ENCODE results near the gene GNA15.
"Not testable (repeated sequence)": the region's sequence is repeated elsewhere in the genome, so short reads cannot be mapped to it uniquely, and the experiment has no call there.

The GNA15 gene

DNA sequence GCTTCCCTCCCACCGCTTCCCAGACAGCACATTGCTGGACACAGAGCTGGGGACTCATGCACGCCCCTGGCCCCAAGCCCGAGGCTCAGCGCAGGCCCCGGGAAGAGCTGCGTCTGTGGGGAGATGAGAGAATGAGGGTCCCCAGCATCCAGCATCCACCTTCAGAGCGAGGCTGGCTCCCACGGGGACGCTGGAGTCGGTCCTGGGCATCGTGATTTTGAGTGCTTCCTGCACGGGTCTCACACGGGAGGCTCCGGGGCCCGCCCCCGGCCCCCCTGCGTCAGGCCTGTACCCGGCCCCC lies 54.6 kb downstream of the GNA15 start:
- Histone ChIP-seq H3K27ac (ENCODE audit: low read depth, low read length) (no peak overlapping the region), H3K4me1 (ENCODE audit: control insufficient read depth, insufficient read depth, low read length) (peaks cover 8% of the 10 kb centered on the region; the same call in 1 of the 2 replicates), H3K36me3 (ENCODE audit: control insufficient read depth, insufficient read depth, low read length) (peaks cover 13% of the 10 kb centered on the region), H3K9me3 (ENCODE audit: control insufficient read depth, insufficient read depth, low read length) (no peaks in the 10 kb centered on the region), H3K27me3 (ENCODE audit: control insufficient read depth, insufficient read depth, low read length) (no peaks in the 10 kb centered on the region), H3K4me3 (ENCODE audit: low read depth, low read length) (no peak overlapping the region), H3K9ac (ENCODE audit: low read depth, low read length) (no peak overlapping the region)

DNA sequence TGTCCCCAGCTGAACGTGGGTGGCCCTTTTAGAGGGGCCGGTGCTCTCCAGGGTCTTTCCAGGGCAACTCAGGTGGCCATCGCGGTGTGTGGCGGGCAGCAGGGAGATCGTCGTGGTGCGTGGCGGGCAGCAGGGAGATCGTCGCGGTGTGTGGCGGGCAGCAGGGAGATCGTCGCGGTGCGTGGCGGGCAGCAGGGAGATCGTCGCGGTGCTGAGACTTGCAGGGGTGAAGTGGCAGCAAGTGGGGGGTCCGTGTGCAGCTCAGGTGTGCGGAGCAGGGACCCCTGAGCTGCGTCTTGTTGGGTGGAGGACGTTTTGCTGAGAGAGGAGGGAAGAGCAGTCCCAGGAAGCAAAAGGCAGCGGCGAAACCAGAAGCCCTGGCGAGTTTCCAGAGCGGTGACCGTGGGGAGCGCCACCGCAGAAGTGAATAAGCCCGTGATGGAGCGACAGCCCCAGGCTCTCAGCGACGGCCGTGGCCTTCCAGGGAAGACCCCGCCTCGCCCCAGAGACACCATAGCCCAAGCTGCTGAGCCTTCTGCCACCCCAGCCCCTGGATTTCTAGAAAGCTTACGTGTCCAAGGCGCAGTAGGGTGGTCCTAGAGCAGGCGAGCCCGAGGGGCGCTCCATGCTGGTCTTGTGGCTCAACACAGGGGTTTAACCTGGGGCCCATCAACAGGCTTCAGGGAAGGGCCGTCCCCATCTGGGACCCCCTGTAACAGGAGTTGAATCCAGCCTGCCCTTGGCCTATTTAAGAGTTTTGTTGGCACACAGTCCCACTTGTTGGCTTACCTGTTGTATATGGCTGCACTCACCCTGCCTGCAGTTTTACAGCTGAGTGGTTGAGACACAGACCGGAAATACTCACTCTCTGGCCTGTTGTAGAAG lies 55.3 kb downstream of the GNA15 start:
- Histone ChIP-seq H3K27me3 (ENCODE audit: control insufficient read depth, insufficient read depth, low read length) (no peaks in the 10 kb centered on the region), H3K9ac (ENCODE audit: low read depth, low read length) (no peak overlapping the region), H3K4me3 (ENCODE audit: low read depth, low read length) (no peak overlapping the region), H3K36me3 (ENCODE audit: control insufficient read depth, insufficient read depth, low read length) (peaks cover 19% of the 10 kb centered on the region), H3K9me3 (ENCODE audit: control insufficient read depth, insufficient read depth, low read length) (no peaks in the 10 kb centered on the region), H3K27ac (ENCODE audit: low read depth, low read length) (no peak overlapping the region), H3K4me1 (ENCODE audit: control insufficient read depth, insufficient read depth, low read length) (peaks cover 8% of the 10 kb centered on the region; the same call in 1 of the 2 replicates)

DNA sequence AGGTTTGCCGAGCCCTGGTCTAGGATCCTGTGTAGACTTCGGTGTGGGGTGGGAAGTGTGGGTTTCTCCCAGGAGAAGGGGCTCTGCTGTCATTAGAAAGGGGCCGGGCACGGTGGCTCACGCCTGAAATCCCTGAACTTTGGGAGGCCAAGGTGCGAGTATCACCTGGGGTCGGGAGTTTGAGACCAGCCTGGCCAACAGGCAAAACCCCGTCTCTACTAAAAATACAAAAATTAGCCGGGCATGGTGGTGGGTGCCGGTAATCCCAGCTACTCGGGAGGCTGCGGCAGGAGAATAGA lies 55.9 kb downstream of the GNA15 start:
- not testable (repeated sequence) for H3K4me3 ChIP-seq (ENCODE audit: low read depth, low read length); H3K9me3 ChIP-seq (ENCODE audit: control insufficient read depth, insufficient read depth, low read length); H3K27ac ChIP-seq (ENCODE audit: low read depth, low read length); H3K4me1 ChIP-seq (ENCODE audit: control insufficient read depth, insufficient read depth, low read length); H3K9ac ChIP-seq (ENCODE audit: low read depth, low read length); H3K27me3 ChIP-seq (ENCODE audit: control insufficient read depth, insufficient read depth, low read length)
- H3K36me3 ChIP-seq (ENCODE audit: control insufficient read depth, insufficient read depth, low read length): peaks cover 25% of the 10 kb centered on the region

DNA sequence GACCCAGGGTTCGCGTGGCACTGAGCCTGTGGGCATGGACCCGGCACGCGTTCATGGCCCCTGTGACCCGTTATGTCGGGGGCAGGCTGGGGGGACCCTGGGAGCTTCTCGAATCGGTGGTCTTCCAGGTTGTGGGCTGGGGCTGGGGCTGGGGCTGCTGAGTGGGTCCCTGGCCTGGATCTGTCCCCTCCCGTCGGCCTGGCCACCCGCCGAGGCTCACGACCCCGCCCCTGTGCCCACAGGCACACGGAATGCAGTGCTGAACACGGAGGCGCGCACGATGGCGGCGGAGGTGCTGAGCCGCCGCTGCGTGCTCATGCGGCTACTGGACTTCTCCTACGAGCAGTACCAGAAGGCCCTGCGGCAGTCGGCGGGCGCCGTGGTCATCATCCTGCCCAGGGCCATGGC lies 56.4 kb downstream of the GNA15 start:
- H3K36me3 ChIP-seq (ENCODE audit: control insufficient read depth, insufficient read depth, low read length): peaks cover 29% of the 10 kb centered on the region
- H3K4me3 ChIP-seq (ENCODE audit: low read depth, low read length): no peak overlapping the region
- no peaks in the 10 kb centered on the region for H3K27me3 ChIP-seq (ENCODE audit: control insufficient read depth, insufficient read depth, low read length)
- peaks cover 2% of the 10 kb centered on the region; the same call in 1 of the 2 replicates for H3K4me1 ChIP-seq (ENCODE audit: control insufficient read depth, insufficient read depth, low read length)
- H3K9me3 ChIP-seq (ENCODE audit: control insufficient read depth, insufficient read depth, low read length): no peaks in the 10 kb centered on the region
- no peak overlapping the region for H3K9ac ChIP-seq (ENCODE audit: low read depth, low read length)
- H3K27ac ChIP-seq (ENCODE audit: low read depth, low read length): no peak overlapping the region

DNA sequence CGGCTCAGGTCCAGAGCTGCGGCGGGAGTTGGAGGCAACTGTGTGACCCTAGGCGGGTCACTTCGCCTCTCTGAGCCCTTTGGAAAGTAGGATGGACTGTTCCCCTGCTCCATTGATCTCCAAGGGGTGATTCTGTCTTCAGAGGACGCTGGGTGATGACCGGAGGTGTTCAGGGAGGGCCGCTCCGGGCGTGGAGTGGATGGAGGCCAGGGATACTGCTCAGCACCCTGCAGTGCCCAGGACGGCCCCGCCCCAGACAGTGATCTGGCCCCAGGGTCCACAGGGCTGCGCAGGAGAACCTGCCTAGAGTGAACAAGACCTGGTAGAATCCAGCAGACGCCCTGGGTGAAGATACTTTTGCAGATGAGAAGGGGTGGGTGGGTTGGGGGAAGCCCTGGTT lies 56.9 kb downstream of the GNA15 start:
- no peak overlapping the region for H3K27ac ChIP-seq (ENCODE audit: low read depth, low read length)
- H3K4me1 ChIP-seq (ENCODE audit: control insufficient read depth, insufficient read depth, low read length): no peaks in the 10 kb centered on the region
- H3K27me3 ChIP-seq (ENCODE audit: control insufficient read depth, insufficient read depth, low read length): no peaks in the 10 kb centered on the region
- peaks cover 28% of the 10 kb centered on the region for H3K36me3 ChIP-seq (ENCODE audit: control insufficient read depth, insufficient read depth, low read length)
- H3K4me3 ChIP-seq (ENCODE audit: low read depth, low read length): no peak overlapping the region
- no peaks in the 10 kb centered on the region for H3K9me3 ChIP-seq (ENCODE audit: control insufficient read depth, insufficient read depth, low read length)
- H3K9ac ChIP-seq (ENCODE audit: low read depth, low read length): no peak overlapping the region

DNA sequence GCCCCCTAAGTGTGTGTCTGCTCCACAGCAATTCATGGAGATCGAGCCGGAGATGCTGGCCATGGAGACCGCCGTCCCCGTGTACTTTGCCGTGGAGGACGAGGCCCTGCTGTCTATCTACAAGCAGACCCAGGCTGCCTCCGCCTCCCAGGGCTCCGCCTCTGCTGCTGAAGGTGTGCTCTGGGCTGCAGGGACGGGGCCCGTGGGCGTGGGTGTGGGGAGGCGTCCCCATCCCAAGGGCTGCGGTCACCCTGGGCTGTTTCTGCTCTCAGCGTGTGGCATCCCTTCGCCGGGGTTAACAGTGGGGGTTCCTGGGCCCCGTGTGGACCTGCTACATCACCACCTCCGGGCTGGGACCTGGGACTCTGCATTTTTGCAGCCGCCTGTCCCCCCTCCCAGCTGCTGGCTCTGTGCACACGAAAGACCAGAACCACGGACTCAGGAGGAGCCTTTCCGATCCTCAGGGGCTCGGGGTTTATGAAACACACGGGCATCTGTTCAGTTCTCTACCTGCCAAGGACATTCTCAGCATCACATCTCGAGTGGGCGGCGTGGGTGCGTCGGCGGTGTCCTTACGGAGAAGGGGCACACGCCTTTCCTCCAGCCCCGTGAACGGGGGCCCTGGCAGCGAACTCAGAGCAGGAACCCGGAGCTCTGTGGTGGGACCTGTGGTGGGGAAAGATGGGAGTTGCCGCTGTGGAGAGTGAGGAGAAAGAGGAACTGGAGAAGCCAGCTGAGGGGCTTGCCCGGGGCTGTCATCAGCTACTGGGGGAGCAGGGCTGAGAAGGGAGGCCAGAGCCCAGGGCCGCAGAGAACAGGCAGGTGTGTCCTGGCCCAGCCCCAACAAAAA lies 57.6 kb downstream of the GNA15 start:
- Histone ChIP-seq H3K36me3 (ENCODE audit: control insufficient read depth, insufficient read depth, low read length) (peaks cover 27% of the 10 kb centered on the region), H3K4me1 (ENCODE audit: control insufficient read depth, insufficient read depth, low read length) (no peaks in the 10 kb centered on the region), H3K4me3 (ENCODE audit: low read depth, low read length) (no peak overlapping the region), H3K27ac (ENCODE audit: low read depth, low read length) (no peak overlapping the region), H3K27me3 (ENCODE audit: control insufficient read depth, insufficient read depth, low read length) (no peaks in the 10 kb centered on the region), H3K9me3 (ENCODE audit: control insufficient read depth, insufficient read depth, low read length) (no peaks in the 10 kb centered on the region), H3K9ac (ENCODE audit: low read depth, low read length) (no peak overlapping the region)

DNA sequence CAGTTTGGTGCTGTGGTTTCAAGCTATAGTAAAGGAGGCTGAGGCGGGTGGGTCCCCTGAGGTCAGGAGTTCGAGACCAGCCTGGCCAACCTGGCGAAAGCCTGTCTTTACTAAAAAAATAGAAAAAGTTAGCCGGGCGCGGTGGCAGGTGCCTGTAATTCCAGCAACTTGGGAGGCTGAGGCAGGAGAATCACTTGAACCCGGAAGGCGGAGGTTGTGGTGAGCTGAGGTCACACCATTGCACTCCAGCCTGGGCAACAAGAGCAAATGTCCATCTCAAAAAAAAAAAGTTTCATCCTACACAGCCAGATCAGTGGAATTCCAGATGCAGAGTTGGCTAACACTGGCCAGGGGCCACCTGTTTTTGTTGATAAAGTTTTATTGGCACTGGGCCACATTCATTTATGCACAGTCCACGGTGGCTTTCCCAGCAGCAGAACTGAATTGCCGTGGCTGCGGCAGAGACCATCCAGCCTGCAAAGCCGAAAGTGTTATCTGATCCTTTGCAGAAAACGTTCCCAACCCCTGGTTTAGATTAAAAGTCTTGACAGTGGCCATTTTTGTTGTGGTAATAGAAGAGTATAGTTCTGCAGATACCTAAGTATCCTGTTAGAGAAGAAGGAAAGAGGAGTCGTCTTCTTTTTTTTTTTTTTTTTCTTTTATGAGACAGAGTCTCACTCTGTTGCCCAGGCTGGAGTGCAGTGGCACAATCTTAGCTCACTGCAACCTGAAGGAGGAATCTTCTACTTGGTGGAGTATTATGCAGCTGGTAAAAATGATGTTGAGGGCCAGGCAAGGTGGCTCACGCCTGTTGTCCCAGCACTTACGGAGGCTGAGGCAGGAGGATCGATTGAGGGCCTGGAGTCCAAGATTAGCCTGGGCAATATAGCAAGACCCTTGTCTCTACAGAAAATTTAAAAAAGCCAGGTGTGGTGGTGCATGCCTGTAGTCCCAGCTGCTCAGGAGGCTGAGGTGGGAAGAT lies 58.6 kb downstream of the GNA15 start:
- peaks cover 26% of the 10 kb centered on the region for H3K36me3 ChIP-seq (ENCODE audit: control insufficient read depth, insufficient read depth, low read length)
- no peak overlapping the region for H3K27ac ChIP-seq (ENCODE audit: low read depth, low read length)
- H3K9me3 ChIP-seq (ENCODE audit: control insufficient read depth, insufficient read depth, low read length): no peaks in the 10 kb centered on the region
- H3K27me3 ChIP-seq (ENCODE audit: control insufficient read depth, insufficient read depth, low read length): no peaks in the 10 kb centered on the region
- H3K9ac ChIP-seq (ENCODE audit: low read depth, low read length): no peak overlapping the region
- H3K4me1 ChIP-seq (ENCODE audit: control insufficient read depth, insufficient read depth, low read length): no peaks in the 10 kb centered on the region
- no peak overlapping the region for H3K4me3 ChIP-seq (ENCODE audit: low read depth, low read length)

DNA sequence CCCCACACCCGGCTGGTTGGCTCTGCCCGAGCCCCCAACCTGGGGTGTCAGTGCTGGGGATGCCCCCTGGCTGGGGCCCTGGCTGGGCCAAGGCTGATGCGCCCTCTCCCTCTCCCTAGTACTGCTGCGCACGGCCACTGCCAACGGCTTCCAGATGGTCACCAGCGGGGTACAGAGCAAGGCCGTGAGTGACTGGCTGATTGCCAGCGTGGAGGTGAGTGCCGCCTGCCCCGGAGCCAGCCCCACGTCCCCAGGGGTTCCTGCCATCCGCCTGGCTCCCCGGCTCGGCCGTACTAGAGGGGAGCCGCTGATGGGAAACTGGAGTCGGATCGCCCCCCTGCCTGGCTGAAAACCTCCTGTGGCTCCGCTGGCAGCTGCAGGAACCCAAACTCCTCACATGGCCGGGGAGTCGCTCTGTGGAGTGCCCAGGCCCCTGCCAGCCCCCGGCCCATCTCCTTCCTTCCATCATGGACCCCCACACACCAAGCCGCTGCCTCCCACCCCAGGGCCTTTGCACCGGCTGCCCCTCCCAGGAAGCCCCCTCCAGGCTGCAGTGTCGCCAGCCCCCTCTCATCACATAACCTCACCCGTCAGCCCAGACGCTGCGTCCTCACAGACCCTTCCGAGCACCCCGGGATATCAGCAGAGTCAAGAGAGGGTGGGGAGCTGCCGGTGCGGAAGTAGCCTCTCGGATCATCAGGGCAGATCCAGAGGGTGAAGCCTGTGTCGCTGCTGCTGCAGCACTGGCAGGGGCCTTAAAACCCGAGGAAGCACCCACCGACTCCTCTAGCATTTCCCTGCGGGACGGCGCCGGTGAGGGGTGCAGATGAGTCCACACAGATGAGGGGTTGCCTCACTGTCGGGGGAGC lies 60.5 kb downstream of the GNA15 start:
- H3K9me3 ChIP-seq (ENCODE audit: control insufficient read depth, insufficient read depth, low read length): no peaks in the 10 kb centered on the region
- no peaks in the 10 kb centered on the region for H3K4me1 ChIP-seq (ENCODE audit: control insufficient read depth, insufficient read depth, low read length)
- H3K36me3 ChIP-seq (ENCODE audit: control insufficient read depth, insufficient read depth, low read length): peaks cover 30% of the 10 kb centered on the region
- H3K9ac ChIP-seq (ENCODE audit: low read depth, low read length): no peak overlapping the region
- H3K27ac ChIP-seq (ENCODE audit: low read depth, low read length): no peak overlapping the region
- H3K4me3 ChIP-seq (ENCODE audit: low read depth, low read length): no peak overlapping the region
- H3K27me3 ChIP-seq (ENCODE audit: control insufficient read depth, insufficient read depth, low read length): no peaks in the 10 kb centered on the region

DNA sequence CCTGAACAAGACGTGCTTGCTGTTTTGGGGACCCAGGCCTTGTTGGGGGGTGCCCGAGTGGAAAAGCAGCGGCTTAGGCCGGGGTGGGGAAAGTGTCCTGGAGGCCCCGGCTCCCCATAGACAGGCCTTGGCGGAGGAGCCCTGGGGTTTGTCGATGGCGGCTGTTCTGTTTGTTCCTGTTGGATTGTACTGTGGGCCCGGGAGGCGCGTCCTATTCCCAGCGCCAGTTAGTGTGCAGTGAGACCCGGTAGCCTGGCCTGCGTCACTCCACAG lies 61.0 kb downstream of the GNA15 start:
- Histone ChIP-seq H3K9ac (ENCODE audit: low read depth, low read length) (no peak overlapping the region), H3K36me3 (ENCODE audit: control insufficient read depth, insufficient read depth, low read length) (peaks cover 30% of the 10 kb centered on the region), H3K27ac (ENCODE audit: low read depth, low read length) (no peak overlapping the region)

More for the DNA sequence above, 61.0 kb downstream of the GNA15 start:
- Histone ChIP-seq H3K4me1 (ENCODE audit: control insufficient read depth, insufficient read depth, low read length) (no peaks in the 10 kb centered on the region), H3K4me3 (ENCODE audit: low read depth, low read length) (no peak overlapping the region), H3K9me3 (ENCODE audit: control insufficient read depth, insufficient read depth, low read length) (no peaks in the 10 kb centered on the region), H3K27me3 (ENCODE audit: control insufficient read depth, insufficient read depth, low read length) (no peaks in the 10 kb centered on the region)
